ENCODE measurements around the gene TARS3.
"Not testable (repeated sequence)": the region's sequence is repeated elsewhere in the genome, so short reads cannot be mapped to it uniquely, and the experiment has no call there.

Gene TARS3

GRCh38 chr15:101723874-101724674, at the start of gene TARS3:
TSS of gene TARS3 (minus strand) at chr15:101724473. CDS start at chr15:101724387, 86 bp downstream.
- DNase-seq = peak; percentile 57 to 70

GRCh38 chr15:101773496-101774100, 49.3 kb upstream of the TARS3 start:
- DNase-seq = no peak

GRCh38 chr15:101772921-101773320, 48.6 kb upstream of the TARS3 start:
- no peak for DNase-seq

- not testable (repeated sequence) for DNase-seq
Measured at GRCh38 chr15:101767083-101767640, 42.9 kb upstream of the TARS3 start.

- no peak for DNase-seq
Measured at GRCh38 chr15:101765772-101766456, 41.6 kb upstream of the TARS3 start.

GRCh38 chr15:101765340-101765671, 41.0 kb upstream of the TARS3 start:
- DNase-seq = not testable (repeated sequence)

- not testable (repeated sequence) for DNase-seq
Measured at GRCh38 chr15:101764669-101765339, 40.5 kb upstream of the TARS3 start.

GRCh38 chr15:101746716-101747082, 22.4 kb upstream of the TARS3 start:
- not testable (repeated sequence) for DNase-seq

- DNase-seq = not testable (repeated sequence)
Measured at GRCh38 chr15:101734837-101735236, 10.6 kb upstream of the TARS3 start.

- no peak for DNase-seq
Measured at GRCh38 chr15:101733545-101733944, 9.3 kb upstream of the TARS3 start.

- no peak for DNase-seq
Measured at GRCh38 chr15:101732772-101733171, 8.5 kb upstream of the TARS3 start.

- no peak for DNase-seq
Measured at GRCh38 chr15:101731746-101732145, 7.5 kb upstream of the TARS3 start.

GRCh38 chr15:101727186-101727585, 2.9 kb upstream of the TARS3 start:
- DNase-seq = no peak

GRCh38 chr15:101725073-101725472, 800 bp upstream of the TARS3 start:
- DNase-seq = no peak

- DNase-seq = no peak
Measured at GRCh38 chr15:101724675-101725005, 367 bp upstream of the TARS3 start.

- DNase-seq = no peak
Measured at GRCh38 chr15:101723171-101723873, 951 bp downstream of the TARS3 start.

GRCh38 chr15:101718896-101719295, 5.4 kb downstream of the TARS3 start:
- no peak for DNase-seq

GRCh38 chr15:101712078-101712477, 12.2 kb downstream of the TARS3 start:
- no peak for DNase-seq

GRCh38 chr15:101710806-101711205, 13.5 kb downstream of the TARS3 start:
- DNase-seq = no peak

- DNase-seq = no peak
Measured at GRCh38 chr15:101709466-101709865, 14.8 kb downstream of the TARS3 start.

- no peak for DNase-seq
Measured at GRCh38 chr15:101707983-101708382, 16.3 kb downstream of the TARS3 start.

- DNase-seq = no peak
Measured at GRCh38 chr15:101702077-101702476, 22.2 kb downstream of the TARS3 start.

- DNase-seq = no peak
Measured at GRCh38 chr15:101698314-101698713, 26.0 kb downstream of the TARS3 start.

Data from cerebellar nuclear complex (tissue), 1 donor.